ENCODE data around the gene FMNL2.

GRCh38 chr2:152523091-152523490, 188.1 kb downstream of the FMNL2 start:
- no peak for TF ChIP-seq EZH2 (IDR thresholded peaks at IDR 0.05)
- TF ChIP-seq POLR2AphosphoS5 (IDR thresholded peaks at IDR 0.05; ENCODE audit: borderline replicate concordance, low read depth, low read length): no peak
